GM18861 (cell line): ENCODE measurements around the gene VIL1.

Experiments used
- ATAC-seq: cut with Tn5 transposase; IDR thresholded peaks from one replicate; pipeline ENCODE4 v1.9.1; 2021; ENCODE audit not compliant: unreplicated experiment

The VIL1 gene

DNA sequence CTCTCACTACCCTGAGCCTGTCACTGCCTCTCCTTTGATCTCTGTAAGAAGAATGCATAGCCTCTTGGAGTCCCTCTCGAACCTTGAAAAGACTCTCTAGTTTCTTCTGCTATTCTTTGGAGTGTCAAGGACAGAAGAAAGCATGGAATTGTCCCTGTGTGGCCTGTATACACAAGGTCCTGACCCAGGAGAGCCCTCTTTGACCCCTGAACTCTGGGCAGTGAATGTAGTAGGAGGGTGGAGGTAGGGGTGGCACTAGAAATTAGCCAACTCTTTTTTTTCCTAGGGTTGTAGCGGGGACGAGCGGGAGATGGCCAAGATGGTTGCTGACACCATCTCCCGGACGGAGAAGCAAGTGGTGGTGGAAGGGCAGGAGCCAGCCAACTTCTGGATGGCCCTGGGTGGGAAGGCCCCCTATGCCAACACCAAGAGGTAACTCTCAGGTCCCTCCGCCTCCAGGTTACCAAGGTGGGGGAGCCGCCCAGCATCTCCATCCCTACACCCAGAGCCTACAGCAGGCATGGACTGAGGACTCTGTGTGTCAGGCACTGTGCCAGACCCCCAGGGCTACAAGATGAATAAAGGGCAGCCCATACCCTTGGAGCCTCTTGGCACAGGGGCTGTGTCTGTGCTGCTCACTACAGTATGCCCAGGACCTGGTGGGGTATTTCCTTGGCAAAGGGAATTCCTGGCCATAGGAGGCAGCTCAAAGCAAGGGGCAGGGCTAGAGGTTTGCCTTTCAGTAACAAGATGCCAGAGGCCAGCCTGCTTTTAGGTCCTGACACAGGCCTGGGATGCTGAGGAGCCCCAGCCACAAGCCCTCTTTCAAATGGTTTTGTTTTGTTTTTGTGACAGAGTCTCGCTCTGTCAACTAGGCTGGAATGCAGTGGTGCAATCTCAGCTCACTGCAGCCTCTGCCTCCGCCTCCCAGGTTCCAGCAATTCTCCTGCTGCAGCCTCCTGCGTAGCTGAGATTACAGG, 16.4 kb downstream of the VIL1 start:
- ATAC-seq: no peak

DNA sequence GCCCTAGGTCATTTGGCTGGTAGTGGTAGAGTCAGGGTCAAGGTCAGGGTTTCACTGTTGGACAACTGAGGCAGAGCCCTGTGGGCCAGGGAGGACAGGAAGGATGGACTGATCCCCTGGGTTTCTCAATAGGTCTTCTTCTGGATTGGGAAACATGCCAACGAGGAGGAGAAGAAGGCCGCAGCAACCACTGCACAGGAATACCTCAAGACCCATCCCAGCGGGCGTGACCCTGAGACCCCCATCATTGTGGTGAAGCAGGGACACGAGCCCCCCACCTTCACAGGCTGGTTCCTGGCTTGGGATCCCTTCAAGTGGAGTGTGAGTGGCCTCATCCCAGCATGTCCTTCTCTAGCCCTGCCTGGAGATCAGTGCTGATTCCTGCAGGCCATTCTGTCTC, 18.1 kb downstream of the VIL1 start:
- no peak for ATAC-seq

DNA sequence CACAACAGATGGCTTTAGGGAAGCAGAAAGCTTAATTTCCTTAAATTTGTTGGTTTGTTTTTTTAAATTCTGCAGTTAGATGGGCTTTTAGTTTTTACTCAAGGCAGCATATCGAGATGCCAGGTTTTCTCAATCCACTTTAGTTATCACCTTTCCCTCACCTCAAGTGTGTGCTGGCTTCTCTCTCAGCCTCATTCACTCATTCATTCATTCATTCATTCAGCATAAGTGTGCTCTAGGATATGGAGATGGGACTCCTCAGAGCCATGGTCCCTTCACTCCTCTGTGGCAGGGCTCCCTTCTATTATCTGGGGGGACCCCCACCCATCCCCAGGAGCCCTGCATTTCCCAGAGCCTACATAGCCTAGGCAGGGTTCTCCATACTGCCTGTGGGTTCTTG, 19.0 kb downstream of the VIL1 start:
- ATAC-seq: no peak

DNA sequence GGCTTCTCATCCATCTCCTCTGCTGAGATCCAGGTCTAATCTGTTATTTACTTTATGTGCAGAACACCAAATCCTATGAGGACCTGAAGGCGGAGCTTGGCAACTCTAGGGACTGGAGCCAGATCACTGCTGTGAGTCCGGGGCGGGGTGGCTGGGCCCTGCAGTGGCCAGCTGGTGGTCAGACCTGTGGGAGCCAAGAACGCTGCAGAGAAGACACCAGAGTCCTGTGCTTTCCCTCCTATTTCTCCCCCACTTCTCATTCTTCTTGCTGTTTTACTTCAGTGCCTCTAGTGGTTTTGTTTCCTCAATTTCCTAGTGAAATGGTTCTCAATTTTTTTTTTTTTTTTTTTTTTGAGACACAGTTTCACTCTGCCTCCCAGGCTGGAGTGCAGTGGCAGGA, 19.7 kb downstream of the VIL1 start:
- no peak for ATAC-seq

DNA sequence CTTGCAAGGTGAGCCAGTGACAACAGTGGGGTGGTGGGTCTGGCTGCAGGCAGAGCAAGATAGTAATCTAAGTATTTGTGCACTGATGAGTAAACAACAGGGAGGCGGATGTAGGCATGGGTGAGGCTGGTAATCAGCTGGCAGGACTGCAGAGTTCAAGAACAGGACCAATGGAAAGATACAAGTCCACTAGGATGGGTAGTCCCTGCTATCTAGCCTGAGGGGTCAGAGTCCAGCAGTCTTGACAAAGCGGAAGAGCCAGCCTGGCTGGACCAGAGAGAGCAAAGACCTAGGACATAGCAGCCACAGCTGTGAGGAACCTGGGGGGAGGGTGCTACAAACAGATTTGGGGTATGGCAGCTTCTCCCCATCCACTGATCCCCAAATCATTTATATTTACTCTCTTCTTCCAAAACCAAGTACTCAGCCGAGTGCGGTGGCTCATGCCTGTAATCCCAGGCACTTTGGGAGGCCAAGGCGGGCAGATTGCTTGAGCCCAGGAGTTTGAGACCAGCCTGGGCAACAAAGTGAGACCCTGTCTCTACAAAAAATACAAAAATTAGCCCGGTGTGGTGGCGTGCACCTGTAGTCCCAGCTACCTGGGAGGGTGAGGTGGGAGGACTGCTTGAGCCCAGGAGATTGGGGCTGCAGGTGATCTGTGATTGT, 25.9 kb downstream of the VIL1 start:
- no peak for ATAC-seq

DNA sequence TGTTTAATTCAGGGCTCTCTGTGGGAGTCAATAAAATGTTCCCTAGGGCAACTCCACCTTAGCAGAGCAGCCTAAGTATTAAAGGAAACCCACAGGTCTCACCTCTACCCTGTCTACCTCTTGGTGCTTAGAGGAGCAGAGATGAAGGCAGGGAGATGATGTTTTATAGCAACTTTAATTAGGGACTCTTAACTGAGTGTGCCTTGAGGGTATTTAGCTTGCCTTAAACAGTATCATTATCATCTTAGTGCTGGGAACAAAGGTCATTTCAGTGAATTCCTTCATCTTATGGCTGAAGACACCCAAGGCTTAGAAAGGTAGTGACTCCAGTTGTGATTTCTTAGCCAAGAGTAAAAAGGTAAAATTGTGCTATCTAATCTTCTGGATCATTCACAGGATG, 26.7 kb downstream of the VIL1 start:
- ATAC-seq: no peak

DNA sequence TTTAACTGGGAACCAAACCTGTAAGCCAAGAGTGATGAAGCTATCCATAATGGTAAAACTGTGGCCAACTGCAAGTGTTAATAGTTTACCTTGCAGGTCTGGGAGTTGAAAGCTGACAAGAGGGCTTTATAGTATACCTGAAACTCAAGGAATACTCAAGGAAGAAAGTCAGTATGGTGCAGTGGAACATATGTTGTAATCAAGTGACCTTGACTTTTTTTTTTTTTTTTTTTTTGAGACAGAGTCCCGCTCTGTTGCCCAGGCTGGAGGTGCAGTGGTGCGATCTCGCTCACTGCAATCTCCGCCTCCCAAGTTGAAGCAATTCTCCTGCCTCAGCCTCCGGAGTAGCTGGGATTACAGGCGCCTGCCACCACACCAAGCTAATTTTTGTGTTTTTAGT, 27.6 kb downstream of the VIL1 start:
- ATAC-seq: no peak

DNA sequence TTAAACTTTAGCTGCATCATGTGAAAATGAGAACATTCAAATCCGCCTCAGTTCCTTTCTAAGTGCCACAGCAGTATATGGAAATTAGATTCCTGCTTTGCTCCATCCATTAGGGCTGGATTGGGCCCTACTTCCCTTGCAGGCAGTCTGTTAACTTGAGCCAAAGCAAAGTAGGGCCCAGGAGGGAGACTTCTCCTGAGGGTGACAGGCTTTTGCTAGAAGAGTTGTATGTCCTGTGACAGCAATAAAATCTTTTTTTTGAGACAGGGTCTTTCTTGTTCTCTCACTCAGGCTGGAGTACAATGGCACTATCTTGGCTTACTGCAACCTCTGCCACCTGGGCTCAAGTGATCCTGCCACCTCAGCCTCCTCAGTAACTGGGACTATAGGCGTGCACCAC, 28.1 kb downstream of the VIL1 start:
- no peak for ATAC-seq

DNA sequence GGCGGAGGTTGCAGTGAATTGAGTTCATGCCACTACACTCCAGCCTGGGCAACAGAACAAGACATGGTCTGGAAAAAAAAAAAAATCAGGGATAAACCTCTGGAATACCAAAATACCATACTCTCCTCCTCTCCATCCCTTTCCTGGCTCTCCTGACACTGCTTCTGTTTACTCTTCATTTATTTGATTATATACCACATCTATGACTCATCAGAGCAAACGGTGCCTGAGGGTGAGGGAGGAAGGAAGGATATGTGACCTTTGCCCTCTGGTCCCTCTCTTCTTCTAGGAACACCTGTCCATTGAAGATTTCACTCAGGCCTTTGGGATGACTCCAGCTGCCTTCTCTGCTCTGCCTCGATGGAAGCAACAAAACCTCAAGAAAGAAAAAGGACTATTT, 30.0 kb downstream of the VIL1 start:
- ATAC-seq: no peak

DNA sequence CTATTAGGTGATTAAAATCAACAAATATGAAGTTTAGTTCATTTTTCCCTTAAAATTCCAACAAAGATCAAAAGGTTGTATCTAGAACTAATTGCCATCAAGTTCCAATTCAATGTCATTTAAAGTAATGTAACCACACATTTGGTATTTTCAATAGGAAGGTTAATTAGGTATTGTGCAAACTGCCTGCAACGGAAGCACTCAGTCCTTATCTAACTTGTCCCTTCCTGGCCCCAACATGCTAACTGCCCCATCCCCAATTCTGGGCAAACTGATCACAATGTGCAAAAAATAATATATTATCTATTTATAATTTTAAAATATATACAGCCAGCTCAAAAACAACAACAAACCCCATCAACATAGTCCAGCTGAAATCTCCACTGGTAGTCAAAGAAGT, 33.2 kb downstream of the VIL1 start:
- no peak for ATAC-seq

DNA sequence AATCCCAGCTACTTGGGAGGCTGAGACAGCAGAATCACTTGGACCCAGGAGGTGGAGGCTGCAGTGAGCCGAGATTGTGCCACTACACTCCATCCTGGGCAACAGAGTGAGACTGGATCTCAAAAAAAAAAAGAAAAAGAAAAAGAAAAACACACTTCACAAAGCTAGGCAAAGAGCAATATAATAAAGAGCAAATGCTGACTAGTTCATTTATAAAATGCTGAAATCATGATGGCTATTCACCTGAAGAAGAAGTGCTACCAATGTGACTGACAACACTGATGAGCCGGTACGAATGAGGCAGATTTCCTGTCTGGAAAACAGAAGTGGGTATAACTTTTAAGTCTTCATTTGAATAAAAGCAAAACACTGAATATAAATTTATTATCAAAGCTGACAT, 37.9 kb downstream of the VIL1 start:
- ATAC-seq: no peak

DNA sequence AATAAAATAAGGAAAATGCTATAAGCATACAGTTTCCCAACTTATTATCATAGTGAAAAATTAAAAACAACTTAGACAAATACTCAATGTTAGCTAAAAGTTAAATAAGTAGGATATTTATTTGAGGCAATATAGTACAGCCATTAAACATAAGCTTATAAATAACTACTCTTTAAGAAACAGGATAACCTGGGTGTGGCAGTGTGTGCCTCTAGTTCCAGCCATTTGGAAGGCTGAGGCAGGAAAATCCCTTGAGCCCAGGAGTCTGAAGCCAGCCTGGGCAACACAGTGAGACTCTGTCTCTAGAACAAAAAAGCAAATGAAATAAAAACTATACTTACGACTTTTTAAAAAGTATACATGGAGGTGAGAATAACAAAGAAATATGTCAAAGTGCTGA, 39.7 kb downstream of the VIL1 start:
- ATAC-seq: no peak

DNA sequence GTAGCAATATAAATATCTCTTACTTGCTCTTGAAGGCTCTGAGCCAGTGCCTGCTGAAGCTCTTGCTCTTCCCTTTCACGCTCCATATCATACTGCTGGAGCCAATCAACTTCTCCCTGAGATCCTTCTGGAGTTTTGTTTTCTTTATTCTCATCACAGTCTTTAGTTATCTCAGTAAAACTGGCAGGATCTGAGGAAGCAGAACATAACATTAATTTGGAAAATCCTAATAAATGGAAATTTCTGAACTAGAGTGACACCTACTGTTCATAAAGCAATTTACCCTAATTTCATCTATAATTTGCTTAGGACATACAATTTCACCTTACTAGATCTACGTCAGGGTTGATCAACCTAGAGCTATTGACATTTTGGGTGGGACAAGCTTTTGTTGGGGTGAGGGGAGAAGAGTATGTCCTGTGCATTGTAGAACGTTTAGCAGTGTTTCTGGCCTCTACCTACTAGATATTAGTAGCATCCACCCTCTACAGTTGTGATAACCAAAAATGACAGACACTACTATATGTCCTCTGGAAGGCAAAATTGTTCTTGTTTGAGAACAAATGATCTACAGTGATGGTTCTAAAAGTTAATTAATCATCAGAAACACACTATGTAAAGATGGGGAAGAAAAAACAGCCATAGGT, 47.2 kb downstream of the VIL1 start:
- no peak for ATAC-seq

DNA sequence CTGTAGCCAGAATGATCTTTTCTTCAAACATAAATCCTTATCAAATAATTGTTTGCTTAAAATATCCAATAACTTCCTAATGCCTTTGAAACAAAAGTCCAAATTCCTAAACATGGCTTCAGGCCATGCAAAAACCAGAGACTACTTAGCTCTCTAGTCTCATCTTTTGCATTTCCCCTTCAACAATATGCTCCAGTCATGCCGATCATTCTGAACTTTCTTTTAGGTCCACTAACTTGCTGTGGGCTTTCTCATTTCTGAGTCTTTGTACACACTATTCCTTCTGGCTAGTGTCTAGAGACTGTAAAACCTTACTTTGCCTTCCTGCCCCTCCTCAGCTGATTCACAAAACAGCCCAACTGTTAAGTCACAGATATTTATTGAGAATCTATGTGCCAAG, 51.5 kb downstream of the VIL1 start:
- no peak for ATAC-seq

DNA sequence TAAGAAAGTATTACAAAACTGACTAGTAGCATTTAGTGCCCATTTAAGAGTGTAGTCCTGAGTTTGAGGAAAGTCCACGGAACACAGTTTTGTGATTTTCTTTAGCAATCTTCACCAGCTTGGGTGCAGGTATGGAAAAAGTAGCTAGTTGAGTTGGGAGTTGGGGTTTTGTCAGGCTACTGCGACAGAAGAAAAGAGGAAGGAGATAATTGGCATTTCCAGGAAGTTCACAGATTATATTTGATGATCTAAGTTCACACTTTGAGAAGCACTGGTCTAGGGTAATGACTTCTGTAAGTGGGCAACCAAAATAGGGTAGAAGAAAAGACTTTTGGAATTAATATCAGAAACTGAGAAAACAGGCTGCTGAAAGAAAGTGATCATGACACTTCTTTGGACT, 52.1 kb downstream of the VIL1 start:
- no peak for ATAC-seq

DNA sequence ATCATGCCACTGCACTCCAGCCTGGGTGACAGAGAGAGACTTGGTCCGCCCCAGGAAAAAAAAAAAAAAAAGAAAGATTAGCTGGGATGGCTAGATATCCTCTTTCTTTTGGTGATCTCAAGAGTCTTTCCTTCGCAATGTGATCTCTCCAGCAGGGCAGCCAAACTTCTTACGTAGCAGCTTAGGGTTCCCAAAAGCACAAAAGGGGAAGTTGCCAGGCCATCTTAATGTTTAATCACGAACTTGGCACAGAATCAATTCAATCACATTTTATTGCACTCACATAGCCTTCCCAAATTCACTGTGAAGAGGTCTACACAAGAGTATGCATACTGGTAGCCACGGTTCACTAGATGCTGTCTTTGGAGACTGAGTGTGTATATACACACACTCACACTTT, 53.1 kb downstream of the VIL1 start:
- ATAC-seq: no peak

DNA sequence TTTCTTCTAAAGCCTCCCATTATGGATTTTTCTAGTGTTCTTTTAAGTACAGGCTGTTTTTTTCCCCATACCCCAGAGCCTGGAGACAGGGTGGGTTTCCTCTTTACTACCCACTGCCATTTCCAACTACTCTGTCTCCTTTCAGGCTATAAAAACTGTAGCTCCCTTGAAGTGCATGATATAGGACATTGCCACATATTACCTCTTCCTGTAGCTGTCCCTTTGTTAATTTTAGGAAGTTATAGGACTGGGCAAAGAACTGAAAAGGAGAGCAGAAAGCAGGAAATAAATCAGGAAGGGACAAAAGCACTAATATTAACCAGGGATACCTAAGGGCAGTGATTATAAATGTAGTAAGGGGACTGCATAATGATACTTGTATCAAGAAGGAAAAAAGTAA, 54.1 kb downstream of the VIL1 start:
- no peak for ATAC-seq

DNA sequence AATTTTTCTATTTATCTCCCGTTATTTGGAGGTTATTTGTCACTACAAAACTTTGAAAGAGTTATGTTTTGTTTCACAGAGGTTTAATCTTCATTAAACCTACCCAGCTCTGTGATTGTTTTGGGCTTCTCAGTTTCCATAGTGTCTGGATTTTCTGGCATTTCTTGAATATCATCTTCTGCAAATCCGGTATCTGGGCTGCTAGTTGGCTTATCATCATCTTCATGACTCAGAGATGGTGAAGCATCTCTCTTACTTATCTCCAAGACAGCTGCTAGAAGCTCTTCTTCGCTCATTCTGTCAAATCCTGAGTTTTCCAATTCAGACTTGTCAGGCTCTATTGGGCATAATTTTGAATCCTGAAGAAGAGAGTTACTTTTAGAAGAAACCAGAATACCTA, 55.6 kb downstream of the VIL1 start:
- no peak for ATAC-seq

DNA sequence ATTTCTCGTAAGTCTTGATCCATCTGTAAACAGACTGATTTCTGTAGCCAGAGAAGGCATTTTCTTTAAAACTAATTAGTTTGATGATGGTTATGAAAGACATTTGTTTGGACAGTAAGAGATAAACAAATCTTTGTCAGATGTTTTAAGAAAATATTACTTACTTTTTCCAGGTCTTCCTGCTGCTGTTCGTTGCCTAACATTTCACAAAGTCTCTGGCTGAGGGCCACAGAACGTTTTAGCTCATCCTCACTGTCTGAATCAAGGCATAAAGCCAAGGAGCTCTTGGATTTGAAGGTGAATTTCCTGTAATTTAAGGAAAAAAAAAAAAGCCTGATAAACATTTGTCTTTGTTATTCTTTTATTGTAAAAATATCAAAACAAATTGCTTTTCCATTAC, 57.8 kb downstream of the VIL1 start:
- no peak for ATAC-seq

DNA sequence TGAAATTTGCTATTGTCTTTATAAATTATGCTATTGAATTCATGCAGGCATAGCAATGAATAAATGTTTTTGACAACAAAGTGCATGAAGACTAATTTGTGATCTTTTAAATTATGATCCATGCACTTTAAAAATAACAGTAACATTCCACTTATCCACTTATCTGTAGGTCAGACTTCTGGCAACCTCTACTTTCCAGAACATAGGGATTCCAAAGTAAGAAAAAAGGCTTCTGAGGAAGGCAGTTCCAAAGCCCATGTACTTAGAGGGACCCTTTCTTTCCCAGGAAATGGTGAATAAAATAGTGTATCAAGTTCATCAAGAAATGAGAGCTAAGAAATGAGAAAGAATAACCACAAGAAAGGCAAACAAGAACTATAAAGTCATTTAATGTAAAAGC, 58.3 kb downstream of the VIL1 start:
- no peak for ATAC-seq

DNA sequence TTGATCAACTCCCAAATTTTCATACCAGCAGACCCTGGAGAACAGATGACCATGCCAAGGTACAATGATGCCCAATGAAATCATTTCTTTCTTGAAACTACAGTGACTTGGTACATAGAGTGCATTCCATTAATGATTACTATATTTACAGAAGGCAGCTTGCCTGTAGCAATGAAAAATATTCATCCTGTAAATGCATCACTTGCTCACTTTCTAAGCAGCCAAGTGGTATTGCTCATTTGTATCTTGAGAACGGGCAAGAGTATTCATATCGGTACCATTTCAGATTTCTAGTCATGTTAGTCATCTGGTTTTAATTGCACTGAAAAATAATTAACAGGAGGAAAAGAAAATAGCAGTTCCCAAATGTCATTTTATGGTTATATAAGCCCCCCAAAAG, 59.6 kb downstream of the VIL1 start:
- peak; percentile 53 for ATAC-seq

DNA sequence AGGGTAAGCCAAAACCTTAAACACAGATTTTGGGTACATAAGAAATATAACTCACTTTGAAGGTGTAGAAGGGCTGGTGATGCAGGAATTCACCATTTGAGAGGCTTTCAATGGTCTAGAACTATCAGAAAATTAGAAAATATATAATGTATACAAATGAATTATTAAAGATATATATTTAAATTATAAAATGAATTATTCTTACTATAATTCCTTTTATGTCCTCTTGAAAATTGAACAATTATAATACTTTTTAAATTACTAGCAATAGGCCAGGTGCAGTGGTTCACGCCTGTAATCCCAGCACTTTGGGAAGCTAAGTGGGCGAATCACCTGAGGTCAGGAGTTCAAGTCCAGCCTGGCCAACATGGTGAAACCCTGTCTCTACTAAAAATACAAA, 60.7 kb downstream of the VIL1 start:
- no peak for ATAC-seq
